NB4 (cell line): ENCODE data around the gene PTPN3.

Source experiments
- CTCF ChIP-seq: IDR thresholded peaks from one replicate; pipeline ENCODE4 v1.5.1; 2012; ENCODE audit warnings: low read depth, low read length
- POLR2A ChIP-seq: IDR thresholded peaks from 2 replicates; pipeline ENCODE4 v1.6.1; 2011; ENCODE audit warnings: mild to moderate bottlenecking; ENCODE audit not compliant: insufficient read length; ENCODE audit errors: extremely low read depth

- TF ChIP-seq CTCF (no peak), POLR2A (no peak)
These were observed 75.5 kb downstream of the PTPN3 start for GRCh38 chr9:109422641-109423040.
